DND-41 (cell line): ENCODE results near the gene COMTD1.

Source experiments
- ATAC-seq: fragments of 200-7000 bp; cut with Tn5 transposase; 3 replicates; pipeline ENCODE4 v1.9.1; 2021; ENCODE audit warnings: low read depth; ENCODE audit not compliant: insufficient read depth
- DNase-seq: peaks from one replicate; pipeline ENCODE4 v3.0.0-alpha.2; 2020
- H2AFZ ChIP-seq: 2 replicates; pipeline ENCODE4 v1.6.0; 2012; ENCODE audit warnings: low read depth, low read length
- H3K27ac ChIP-seq: 2 replicates; pipeline ENCODE4 v1.5.1; 2012; ENCODE audit warnings: low read length, inconsistent platforms
- H3K27me3 ChIP-seq: fragments of 200-600 bp; sonication (generic); 2 replicates; pipeline ENCODE4 v1.6.0; 2012; ENCODE audit warnings: low read length, mild to moderate bottlenecking, inconsistent platforms; ENCODE audit not compliant: insufficient read depth, poor library complexity
- H3K36me3 ChIP-seq: 2 replicates; pipeline ENCODE4 v1.5.1; 2012; ENCODE audit warnings: low read length, inconsistent platforms; ENCODE audit not compliant: insufficient read depth
- H3K4me1 ChIP-seq: 2 replicates; pipeline ENCODE4 v1.5.1; 2012; ENCODE audit warnings: mild to moderate bottlenecking, low read length; ENCODE audit not compliant: insufficient read depth
- H3K4me2 ChIP-seq: 2 replicates; pipeline ENCODE4 v1.6.0; 2012; ENCODE audit warnings: mild to moderate bottlenecking, moderate library complexity, low read length, inconsistent platforms; ENCODE audit not compliant: insufficient read depth
- H3K4me3 ChIP-seq, 2 experiments: fragments of 200-600 bp in 1 of 2; shearing (Covaris generic) in 1 of 2; 2 replicates each; pipeline ENCODE4 v1.5.1; 2012 to 2016; ENCODE audit warnings: inconsistent platforms in 2 of 2, low read length in 2 of 2, mild to moderate bottlenecking in 2 of 2, low read depth in 1 of 2, moderate library complexity in 1 of 2
- H3K79me2 ChIP-seq: 2 replicates; pipeline ENCODE4 v1.6.0; 2012; ENCODE audit warnings: low read length, inconsistent platforms; ENCODE audit not compliant: insufficient read depth
- H3K9ac ChIP-seq: 2 replicates; pipeline ENCODE4 v1.6.0; 2012; ENCODE audit warnings: low read depth, mild to moderate bottlenecking, inconsistent platforms, low read length, moderate library complexity
- H3K9me3 ChIP-seq: 2 replicates; pipeline ENCODE4 v1.5.1; 2012; ENCODE audit warnings: low read length, moderate library complexity, mild to moderate bottlenecking, inconsistent platforms; ENCODE audit not compliant: insufficient read depth, severe bottlenecking
- H4K20me1 ChIP-seq: 2 replicates; pipeline ENCODE4 v1.6.0; 2012; ENCODE audit warnings: low read length; ENCODE audit not compliant: insufficient read depth
- CTCF ChIP-seq: IDR thresholded peaks from 2 replicates; pipeline ENCODE4 v1.5.1; 2012; ENCODE audit warnings: borderline replicate concordance, low read length, moderate library complexity, mild to moderate bottlenecking; ENCODE audit not compliant: poor library complexity, severe bottlenecking; ENCODE audit errors: extremely low read depth
- EZH2 ChIP-seq: IDR thresholded peaks from 3 replicates; pipeline ENCODE4 v1.6.1; 2012; ENCODE audit warnings: borderline replicate concordance, low read depth, mild to moderate bottlenecking, moderate library complexity, low read length, inconsistent platforms; ENCODE audit not compliant: severe bottlenecking

The COMTD1 gene

GRCh38 chr10:75281974-75282373 is 46.2 kb upstream of the COMTD1 start:
- Histone ChIP-seq H3K27ac (no peak overlapping the region), H3K79me2 (no peaks in the 10 kb centered on the region), H3K4me1 (no peaks in the 10 kb centered on the region), H3K9ac (no peak overlapping the region), H3K4me2 (no peak overlapping the region), H3K4me3 (no peak overlapping the region), H3K27me3 (peaks cover 9% of the 10 kb centered on the region), H3K9me3 (no peaks in the 10 kb centered on the region), H4K20me1 (no peaks in the 10 kb centered on the region), H2AFZ (no peak overlapping the region), H3K36me3 (no peaks in the 10 kb centered on the region)
- ATAC-seq (no peak), DNase-seq (no peak)
- TF ChIP-seq EZH2 (no peak), CTCF (no peak)

- ATAC-seq (no peak), DNase-seq (no peak)
- no peak for TF ChIP-seq CTCF
- TF ChIP-seq EZH2, result no peak
- H3K9me3 ChIP-seq, result no peaks in the 10 kb centered on the region
- peaks cover 9% of the 10 kb centered on the region for H3K27me3 ChIP-seq
- H3K4me3 ChIP-seq, result no peak overlapping the region
- no peak overlapping the region for H2AFZ ChIP-seq
- no peak overlapping the region for H3K4me2 ChIP-seq
- no peak overlapping the region for H3K9ac ChIP-seq
- no peaks in the 10 kb centered on the region for H3K4me1 ChIP-seq
- H3K27ac ChIP-seq, result no peak overlapping the region
- no peaks in the 10 kb centered on the region for H4K20me1 ChIP-seq
- no peaks in the 10 kb centered on the region for H3K36me3 ChIP-seq
- no peaks in the 10 kb centered on the region for H3K79me2 ChIP-seq
These were observed 44.5 kb upstream of the COMTD1 start for GRCh38 chr10:75280236-75280635.

- DNase-seq (no peak), ATAC-seq (no peak)
- Histone ChIP-seq H4K20me1 (no peaks in the 10 kb centered on the region), H3K27me3 (peaks cover 6% of the 10 kb centered on the region), H3K4me3 (no peak overlapping the region), H3K27ac (no peak overlapping the region), H3K9me3 (no peaks in the 10 kb centered on the region), H3K9ac (no peak overlapping the region), H3K4me1 (no peaks in the 10 kb centered on the region), H3K36me3 (no peaks in the 10 kb centered on the region), H2AFZ (no peak overlapping the region), H3K79me2 (no peaks in the 10 kb centered on the region), H3K4me2 (no peak overlapping the region)
- no peak for TF ChIP-seq CTCF
- no peak for TF ChIP-seq EZH2
These were observed 40.5 kb upstream of the COMTD1 start for GRCh38 chr10:75276069-75276872.
